Measurements from ENCODE around the gene TCEAL1. TPM values are rescaled to one million over a fixed set of nuclear protein-coding genes. Genes with fewer than 3 reads are reported as not detected.
A peak's percentile ranks its signal among the peaks of the same experiment; 100 is the strongest.
"Not testable (repeated sequence)": the region's sequence is repeated elsewhere in the genome, so short reads cannot be mapped to it uniquely, and the experiment has no call there.

The TCEAL1 gene
- total and polyA plus RNA-seq, 4 donors = 23.8 to 33.4 (median 28.2) TPM

DNA sequence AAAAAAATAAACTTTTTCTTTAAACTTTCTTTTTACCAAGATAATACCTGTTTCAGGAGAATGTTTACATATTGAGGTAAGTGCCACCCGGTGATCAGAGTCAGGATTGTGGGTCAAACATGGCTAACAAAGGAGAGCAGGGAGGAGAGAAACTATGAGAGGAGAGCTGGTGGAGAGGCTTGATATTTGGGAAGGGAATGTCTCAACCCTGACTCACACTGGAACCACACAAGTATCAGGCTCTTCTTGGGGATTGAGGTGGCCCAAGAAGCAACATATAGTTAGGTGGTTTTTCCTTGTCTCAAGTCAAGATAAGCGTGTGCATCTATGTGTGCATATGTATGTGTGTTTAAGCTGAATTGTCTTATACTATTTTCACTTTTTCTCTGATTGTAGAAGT lies 6.7 kb downstream of the TCEAL1 start:
- DNase-seq (no peak), ATAC-seq (ENCODE audit: insufficient read depth, low FRiP score) (no peak)
- Histone ChIP-seq H3K4me3 (no peak overlapping the region), H3K36me3 (ENCODE audit: control insufficient read depth in 4 of 4, insufficient read depth in 4 of 4, low read length in 4 of 4) (no peaks in the 10 kb centered on the region), H3K9me3 (ENCODE audit: control insufficient read depth in 4 of 4, insufficient read depth in 3 of 4, low read length in 3 of 4) (no peaks in the 10 kb centered on the region), H3K4me1 (ENCODE audit: control insufficient read depth in 5 of 5, insufficient read depth in 5 of 5, low read length in 5 of 5) (peaks cover 0 to 1% (median 0%) of the 10 kb centered on the region in 5 donors), H3K27me3 (ENCODE audit: control insufficient read depth in 3 of 3, insufficient read depth in 3 of 3, low read length in 2 of 3) (peaks cover 0 to 19% (median 9%) of the 10 kb centered on the region in 3 donors), H3K9ac (ENCODE audit: insufficient read depth in 1 of 2, low read length in 2 of 2) (no peak overlapping the region), H3K27ac (ENCODE audit: low read depth in 1 of 2, low read length in 1 of 2) (no peak overlapping the region)
- WGBS, 2 donors = 63 to 86% methylated on average over 2 of the region's 2 CpGs
- TF ChIP-seq, protein P1, sequence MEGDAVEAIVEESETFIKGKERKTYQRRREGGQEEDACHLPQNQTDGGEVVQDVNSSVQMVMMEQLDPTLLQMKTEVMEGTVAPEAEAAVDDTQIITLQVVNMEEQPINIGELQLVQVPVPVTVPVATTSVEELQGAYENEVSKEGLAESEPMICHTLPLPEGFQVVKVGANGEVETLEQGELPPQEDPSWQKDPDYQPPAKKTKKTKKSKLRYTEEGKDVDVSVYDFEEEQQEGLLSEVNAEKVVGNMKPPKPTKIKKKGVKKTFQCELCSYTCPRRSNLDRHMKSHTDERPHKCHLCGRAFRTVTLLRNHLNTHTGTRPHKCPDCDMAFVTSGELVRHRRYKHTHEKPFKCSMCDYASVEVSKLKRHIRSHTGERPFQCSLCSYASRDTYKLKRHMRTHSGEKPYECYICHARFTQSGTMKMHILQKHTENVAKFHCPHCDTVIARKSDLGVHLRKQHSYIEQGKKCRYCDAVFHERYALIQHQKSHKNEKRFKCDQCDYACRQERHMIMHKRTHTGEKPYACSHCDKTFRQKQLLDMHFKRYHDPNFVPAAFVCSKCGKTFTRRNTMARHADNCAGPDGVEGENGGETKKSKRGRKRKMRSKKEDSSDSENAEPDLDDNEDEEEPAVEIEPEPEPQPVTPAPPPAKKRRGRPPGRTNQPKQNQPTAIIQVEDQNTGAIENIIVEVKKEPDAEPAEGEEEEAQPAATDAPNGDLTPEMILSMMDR (IDR thresholded peaks at IDR 0.05; ENCODE audit: control extremely low read depth, extremely low read depth) = no peak

DNA sequence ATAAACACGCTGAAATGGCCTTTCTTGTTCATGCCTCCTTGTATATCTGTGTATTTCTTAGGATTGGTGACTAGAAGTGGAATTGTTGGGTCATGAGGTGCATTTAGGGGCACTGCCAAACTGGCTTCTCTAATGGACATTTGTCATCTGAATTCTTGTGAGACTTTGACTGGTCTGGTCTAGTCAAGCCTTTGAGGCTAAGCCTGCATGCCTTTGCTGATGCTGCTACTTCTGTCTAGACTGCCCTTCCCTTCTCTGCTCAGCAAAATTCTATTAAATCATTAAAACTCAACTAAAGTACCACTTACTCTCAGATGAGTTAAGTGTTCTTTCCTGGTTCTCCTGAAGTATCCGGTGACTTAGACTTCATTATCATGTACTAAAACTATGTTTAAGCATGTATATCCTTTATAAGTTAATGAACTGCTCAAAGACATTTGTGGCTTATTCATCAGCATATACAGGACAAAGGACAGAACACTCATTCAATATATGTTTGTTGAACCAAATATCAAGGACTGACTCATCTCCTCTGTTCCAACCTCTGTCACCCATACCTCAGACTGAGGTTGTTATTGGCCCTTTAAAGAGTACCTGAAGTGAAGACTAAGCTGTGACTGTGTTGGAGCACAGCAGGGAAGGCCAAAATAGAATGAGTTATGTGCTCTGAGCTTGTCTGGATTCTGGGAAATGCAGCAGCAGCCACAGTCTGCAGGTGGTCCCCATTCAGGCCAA lies 9.0 kb downstream of the TCEAL1 start:
- H3K27ac ChIP-seq (ENCODE audit: low read depth in 1 of 2, low read length in 1 of 2) = no peak overlapping the region
- peaks cover 0 to 1% (median 0%) of the 10 kb centered on the region in 5 donors for H3K4me1 ChIP-seq (ENCODE audit: control insufficient read depth in 5 of 5, insufficient read depth in 5 of 5, low read length in 5 of 5)
- no peaks in the 10 kb centered on the region for H3K36me3 ChIP-seq (ENCODE audit: control insufficient read depth in 4 of 4, insufficient read depth in 4 of 4, low read length in 4 of 4)
- TF ChIP-seq, protein P1 (IDR thresholded peaks at IDR 0.05; ENCODE audit: control extremely low read depth, extremely low read depth) = no peak
- 62 to 92% methylated on average over 2 of the region's 2 CpGs for WGBS, 2 donors
- H3K4me3 ChIP-seq = no peak overlapping the region
- H3K9me3 ChIP-seq (ENCODE audit: control insufficient read depth in 4 of 4, insufficient read depth in 3 of 4, low read length in 3 of 4) = peaks cover 0 to 3% (median 0%) of the 10 kb centered on the region in 4 donors
- no peak for DNase-seq
- ATAC-seq (ENCODE audit: insufficient read depth, low FRiP score) = no peak
- peaks cover 3 to 22% (median 9%) of the 10 kb centered on the region in 3 donors for H3K27me3 ChIP-seq (ENCODE audit: control insufficient read depth in 3 of 3, insufficient read depth in 3 of 3, low read length in 2 of 3)
- no peak overlapping the region for H3K9ac ChIP-seq (ENCODE audit: insufficient read depth in 1 of 2, low read length in 2 of 2)

DNA sequence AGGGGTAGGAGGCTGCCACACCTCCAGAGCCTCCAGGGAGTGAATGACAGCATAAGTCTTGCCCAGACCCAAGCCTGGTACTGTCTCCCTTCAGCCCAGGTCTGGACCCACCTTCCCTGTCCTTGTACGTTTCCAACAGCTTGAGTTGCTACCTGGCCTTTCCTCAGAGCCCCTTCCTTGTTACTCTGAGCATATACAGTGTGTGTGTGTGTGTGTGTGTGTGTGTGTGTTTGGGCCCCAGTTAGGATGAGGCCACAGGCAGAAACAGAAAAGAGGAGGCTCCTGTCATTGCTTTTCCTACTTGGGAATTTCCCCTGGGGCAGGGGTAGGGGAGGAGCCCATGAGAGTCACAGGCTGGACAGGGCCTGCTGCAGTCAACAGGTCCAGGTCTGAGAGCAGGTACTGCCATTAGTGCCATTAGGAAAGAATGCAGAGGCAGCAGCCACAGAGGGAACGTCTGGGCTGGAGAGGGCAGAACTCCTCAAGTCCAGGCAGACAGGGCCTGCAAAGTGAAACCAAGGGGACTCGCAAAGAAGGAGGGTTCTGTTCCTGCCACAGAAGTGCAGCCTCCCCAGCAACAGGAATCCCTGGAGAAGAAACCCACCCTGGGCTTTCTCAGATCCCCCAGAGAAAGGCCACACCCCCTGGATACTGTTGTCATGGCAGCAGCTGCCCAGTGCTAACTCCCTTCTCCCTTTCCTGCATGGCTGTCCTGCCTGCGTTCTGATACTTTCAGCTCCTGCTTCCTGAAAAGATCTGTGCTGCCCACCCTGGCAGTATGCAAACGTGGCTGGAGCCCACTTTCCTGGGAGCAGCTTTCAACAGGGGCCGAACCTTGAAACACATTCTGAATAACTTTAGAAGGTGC lies 9.9 kb downstream of the TCEAL1 start:
- DNase-seq = peak; percentile 26 to 47 (median 33)
- H3K4me1 ChIP-seq (ENCODE audit: control insufficient read depth in 5 of 5, insufficient read depth in 5 of 5, low read length in 5 of 5); H3K36me3 ChIP-seq (ENCODE audit: control insufficient read depth in 4 of 4, insufficient read depth in 4 of 4, low read length in 4 of 4); H3K9ac ChIP-seq (ENCODE audit: insufficient read depth in 1 of 2, low read length in 2 of 2); ATAC-seq (ENCODE audit: insufficient read depth, low FRiP score); H3K4me3 ChIP-seq; H3K27ac ChIP-seq (ENCODE audit: low read depth in 1 of 2, low read length in 1 of 2); H3K9me3 ChIP-seq (ENCODE audit: control insufficient read depth in 4 of 4, insufficient read depth in 3 of 4, low read length in 3 of 4): not testable (repeated sequence)
- WGBS, 2 donors = 38 to 60% methylated on average over 4 to 6 of the region's 6 CpGs
- peaks cover 4 to 26% (median 9%) of the 10 kb centered on the region in 3 donors for H3K27me3 ChIP-seq (ENCODE audit: control insufficient read depth in 3 of 3, insufficient read depth in 3 of 3, low read length in 2 of 3)

All from lung (tissue), 12 donors.